ENCODE measurements around the gene CSMD2. TPM values are rescaled to one million over a fixed set of nuclear protein-coding genes. Genes with fewer than 3 reads are reported as not detected.

The CSMD2 gene
- total RNA-seq, 8 experiments from 2014 or later = 0.32 to 50.0 (median 1.2) TPM

- Histone ChIP-seq H3K4me1 (replicated peaks in 1 of 2) (no peaks in the 10 kb centered on the region), H3K27ac (no peak overlapping the region), H3K4me3 (no peak overlapping the region)
- 50 to 94% (median 84%) methylated on average over 1 to 6 of the region's 6 CpGs for WGBS, 10 experiments
- ATAC-seq (replicated peaks in 6 of 8) = no peak
- in situ Hi-C loops (cut with MboI; ENCODE audit: low pct_unique_long_range_greater_than_20kb in 2 of 9, low sequenced_read_pairs in 9 of 9, unreplicated experiment in 9 of 9) = loop anchor here in 1 of 9 experiments (25.0 kb wide), 1 partner anchor 412 kb away; no protein-coding TSS in a partner anchor
These were observed 10.7 kb upstream of the CSMD2 start for GRCh38 chr1:34175744-34176143.

- no peak overlapping the region for H3K4me3 ChIP-seq
- H3K27ac ChIP-seq = no peak overlapping the region
- WGBS, 10 experiments = 45 to 93% (median 75%) methylated on average over 3 to 13 of the region's 13 CpGs; no CpG with 5 or more reads in 3 of the 10 experiments
- peaks cover 0 to 16% of the 10 kb centered on the region in 2 donors for H3K4me1 ChIP-seq (replicated peaks in 1 of 2)
- ATAC-seq (replicated peaks in 6 of 8) = no peak
- in situ Hi-C loops (cut with MboI; ENCODE audit: low pct_unique_long_range_greater_than_20kb in 2 of 9, low sequenced_read_pairs in 9 of 9, unreplicated experiment in 9 of 9) = loop anchor here in 3 of 9 experiments (25.0 kb wide), 2 partner anchors 530 to 570 kb away; no protein-coding TSS in a partner anchor
These were observed 2.4 kb upstream of the CSMD2 start for GRCh38 chr1:34167389-34167788.

- peak overlapping the region in 2 of 5 donors; percentile 9 to 51 for H3K4me3 ChIP-seq
- ATAC-seq (replicated peaks in 6 of 8) = no peak
- H3K4me1 ChIP-seq (replicated peaks in 1 of 2) = peaks cover 0 to 16% of the 10 kb centered on the region in 2 donors
- in situ Hi-C loops (cut with MboI; ENCODE audit: low pct_unique_long_range_greater_than_20kb in 2 of 9, low sequenced_read_pairs in 9 of 9, unreplicated experiment in 9 of 9) = loop anchor here in 3 of 9 experiments (25.0 kb wide), 2 partner anchors 529 to 571 kb away; no protein-coding TSS in a partner anchor
- H3K27ac ChIP-seq = no peak overlapping the region
- 17 to 40% (median 32%) methylated on average over 1 to 3 of the region's 24 CpGs; no CpG with 5 or more reads in 6 of the 10 experiments for WGBS, 10 experiments
These were observed 1.8 kb upstream of the CSMD2 start for GRCh38 chr1:34166625-34167361.

GRCh38 chr1:34166191-34166624 is 1.2 kb upstream of the CSMD2 start:
- Histone ChIP-seq H3K27ac (no peak overlapping the region), H3K4me1 (replicated peaks in 1 of 2) (peaks cover 0 to 16% of the 10 kb centered on the region in 2 donors), H3K4me3 (peak overlapping the region in 3 of 5 donors; percentile 9 to 59 (median 51))
- 10 to 16% methylated on average over 11 to 12 of the region's 27 CpGs; no CpG with 5 or more reads in 8 of the 10 experiments for WGBS, 10 experiments
- ATAC-seq (replicated peaks in 6 of 8) = no peak
- in situ Hi-C loops (cut with MboI; ENCODE audit: low pct_unique_long_range_greater_than_20kb in 2 of 9, low sequenced_read_pairs in 9 of 9, unreplicated experiment in 9 of 9) = loop anchor here in 3 of 9 experiments (25.0 kb wide), 2 partner anchors 529 to 571 kb away; no protein-coding TSS in a partner anchor

GRCh38 chr1:34165422-34165921 is 442 bp upstream of the CSMD2 start:
- WGBS, 10 experiments = 0 to 8% (median 1%) methylated on average over 2 to 8 of the region's 13 CpGs; no CpG with 5 or more reads in 4 of the 10 experiments
- Histone ChIP-seq H3K4me1 (replicated peaks in 1 of 2) (peaks cover 0 to 16% of the 10 kb centered on the region in 2 donors), H3K27ac (no peak overlapping the region), H3K4me3 (peak overlapping the region; percentile 42 to 59 (median 50))
- peak in 1 of 8 experiments; percentile 4 for ATAC-seq (replicated peaks in 6 of 8)
- in situ Hi-C loops (cut with MboI; ENCODE audit: low pct_unique_long_range_greater_than_20kb in 2 of 9, low sequenced_read_pairs in 9 of 9, unreplicated experiment in 9 of 9) = loop anchor here in 3 of 9 experiments (25.0 kb wide), 2 partner anchors 528 to 572 kb away; no protein-coding TSS in a partner anchor

- Histone ChIP-seq H3K27ac (no peak overlapping the region), H3K4me1 (replicated peaks in 1 of 2) (peaks cover 0 to 16% of the 10 kb centered on the region in 2 donors), H3K4me3 (peak overlapping the region; percentile 42 to 59 (median 50))
- 0 to 5% (median 4%) methylated on average over 5 to 12 of the region's 75 CpGs; no CpG with 5 or more reads in 7 of the 10 experiments for WGBS, 10 experiments
- in situ Hi-C loops (cut with MboI; ENCODE audit: low pct_unique_long_range_greater_than_20kb in 2 of 9, low sequenced_read_pairs in 9 of 9, unreplicated experiment in 9 of 9) = loop anchor here in 3 of 9 experiments (25.0 kb wide), 2 partner anchors 527 to 573 kb away; no protein-coding TSS in a partner anchor
- peak in 7 of 8 experiments; percentile 1 to 43 (median 9) for ATAC-seq (replicated peaks in 6 of 8)
These were observed 968 bp downstream of the CSMD2 start for GRCh38 chr1:34163792-34164731.

- 0 to 50% (median 6%) methylated on average over 2 to 38 of the region's 46 CpGs; no CpG with 5 or more reads in 1 of the 10 experiments for WGBS, 10 experiments
These were observed 1.9 kb downstream of the CSMD2 start for GRCh38 chr1:34162852-34163766.

GRCh38 chr1:34156739-34157138 is 8.3 kb downstream of the CSMD2 start:
- H3K27ac ChIP-seq = no peak overlapping the region
- 57 to 100% (median 75%) methylated on average over 1 to 3 of the region's 3 CpGs; no CpG with 5 or more reads in 4 of the 10 experiments for WGBS, 10 experiments
- ATAC-seq (replicated peaks in 6 of 8) = no peak
- H3K4me3 ChIP-seq = no peak overlapping the region
- in situ Hi-C loops (cut with MboI; ENCODE audit: low pct_unique_long_range_greater_than_20kb in 2 of 9, low sequenced_read_pairs in 9 of 9, unreplicated experiment in 9 of 9) = loop anchor here in 3 of 9 experiments (25.0 kb wide), 2 partner anchors 519 to 581 kb away; no protein-coding TSS in a partner anchor
- H3K4me1 ChIP-seq (replicated peaks in 1 of 2) = no peaks in the 10 kb centered on the region

More at GRCh38 chr1:34162852-34163766, 1.9 kb downstream of the CSMD2 start:
- ATAC-seq (replicated peaks in 6 of 8) = peak; percentile 84 to 88 (median 88)
- H3K4me3 ChIP-seq = peak overlapping the region in 4 of 5 donors; percentile 50 to 59 (median 50)
- H3K27ac ChIP-seq = no peak overlapping the region
- peaks cover 0 to 16% of the 10 kb centered on the region in 2 donors for H3K4me1 ChIP-seq (replicated peaks in 1 of 2)
- in situ Hi-C loops (cut with MboI; ENCODE audit: low pct_unique_long_range_greater_than_20kb in 2 of 9, low sequenced_read_pairs in 9 of 9, unreplicated experiment in 9 of 9) = loop anchor here in 3 of 9 experiments (25.0 kb wide), 2 partner anchors 526 to 574 kb away; no protein-coding TSS in a partner anchor

- Histone ChIP-seq H3K4me1 (replicated peaks in 1 of 2) (no peaks in the 10 kb centered on the region), H3K27ac (no peak overlapping the region), H3K4me3 (no peak overlapping the region)
- 0 to 100% (median 71%) methylated on average over 1 to 2 of the region's 2 CpGs; no CpG with 5 or more reads in 4 of the 10 experiments for WGBS, 10 experiments
- peak in 3 of 8 experiments; percentile 91 to 92 (median 92) for ATAC-seq (replicated peaks in 6 of 8)
- in situ Hi-C loops (cut with MboI; ENCODE audit: low pct_unique_long_range_greater_than_20kb in 2 of 9, low sequenced_read_pairs in 9 of 9, unreplicated experiment in 9 of 9) = loop anchor here in 3 of 9 experiments (25.0 kb wide), 2 partner anchors 519 to 581 kb away; no protein-coding TSS in a partner anchor
These were observed 9.2 kb downstream of the CSMD2 start for GRCh38 chr1:34155860-34156259.

- Histone ChIP-seq H3K4me1 (replicated peaks in 1 of 2) (no peaks in the 10 kb centered on the region), H3K4me3 (no peak overlapping the region), H3K27ac (no peak overlapping the region)
- WGBS, 10 experiments = 83 to 100% (median 96%) methylated on average over 1 to 4 of the region's 4 CpGs; no CpG with 5 or more reads in 5 of the 10 experiments
- ATAC-seq (replicated peaks in 6 of 8) = peak in 1 of 8 experiments; percentile 13
- in situ Hi-C loops (cut with MboI; ENCODE audit: low pct_unique_long_range_greater_than_20kb in 2 of 9, low sequenced_read_pairs in 9 of 9, unreplicated experiment in 9 of 9) = loop anchor here in 3 of 9 experiments (25.0 kb wide), 2 partner anchors 516 to 584 kb away; no protein-coding TSS in a partner anchor
These were observed 11.8 kb downstream of the CSMD2 start for GRCh38 chr1:34153246-34153645.

GRCh38 chr1:34149501-34149900 is 15.5 kb downstream of the CSMD2 start:
- H3K27ac ChIP-seq = no peak overlapping the region
- H3K4me3 ChIP-seq = no peak overlapping the region
- no peaks in the 10 kb centered on the region for H3K4me1 ChIP-seq (replicated peaks in 1 of 2)
- no peak for ATAC-seq (replicated peaks in 6 of 8)
- WGBS, 10 experiments = 10 to 57% (median 20%) methylated on average over 1 to 3 of the region's 3 CpGs; no CpG with 5 or more reads in 5 of the 10 experiments
- in situ Hi-C loops (cut with MboI; ENCODE audit: low pct_unique_long_range_greater_than_20kb in 2 of 9, low sequenced_read_pairs in 9 of 9, unreplicated experiment in 9 of 9) = no loop called here

All from motor neuron (in vitro differentiated cells).